NCI-H2029 (cell line): Measurements from ENCODE around the gene TBC1D26.
"Not testable (repeated sequence)": the region's sequence is repeated elsewhere in the genome, so short reads cannot be mapped to it uniquely, and the experiment has no call there.

Source experiments
- DNase-seq: peaks from one replicate; lab custom pipeline; 2025; lab: John Stamatoyannopoulos, UW

TBC1D26 gene

DNA sequence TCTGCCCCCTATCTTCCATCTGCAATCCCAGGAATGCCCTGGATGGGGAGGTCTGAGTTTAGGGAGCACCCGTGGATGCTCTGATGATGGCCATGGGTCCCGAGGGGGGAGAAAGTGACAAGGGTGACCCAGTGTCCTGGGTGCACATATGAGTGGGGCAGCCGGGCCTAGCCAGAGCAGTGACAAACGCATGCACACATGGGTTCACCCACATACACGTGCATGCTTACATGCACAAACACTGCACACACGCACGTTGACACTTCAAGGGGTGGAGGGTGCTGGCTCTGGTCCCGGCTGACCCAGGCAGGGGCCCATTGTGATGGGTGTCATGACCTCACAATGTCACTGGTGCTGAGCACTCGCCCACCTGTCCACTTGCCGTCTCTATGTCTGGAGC lies at the start of gene TBC1D26:
Gene TBC1D26 (plus strand): TSS at position 384 of the 400 bp plus-strand sequence. CDS start 3,066 bp downstream, outside the sequence.
- DNase-seq: not testable (repeated sequence)

DNA sequence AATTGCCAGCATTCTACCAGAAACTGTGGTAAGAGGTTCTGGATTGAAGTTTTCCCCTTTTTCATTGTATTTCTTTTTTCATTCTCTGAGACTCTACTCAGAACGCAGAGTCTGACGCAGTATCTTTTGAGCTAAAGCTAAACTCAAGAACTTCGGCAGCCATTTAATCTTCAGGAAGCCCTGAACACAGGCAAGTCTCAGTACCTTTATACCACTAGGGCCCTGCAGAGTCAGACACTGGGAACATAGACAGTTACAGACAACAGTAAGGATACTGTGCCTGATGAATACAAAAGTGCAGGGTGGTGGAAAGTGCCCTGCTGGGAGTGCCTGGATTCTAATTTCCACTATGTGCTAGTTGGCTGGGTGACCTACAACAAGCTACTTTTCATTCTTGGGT lies 48.9 kb upstream of the TBC1D26 start:
- DNase-seq: not testable (repeated sequence)

DNA sequence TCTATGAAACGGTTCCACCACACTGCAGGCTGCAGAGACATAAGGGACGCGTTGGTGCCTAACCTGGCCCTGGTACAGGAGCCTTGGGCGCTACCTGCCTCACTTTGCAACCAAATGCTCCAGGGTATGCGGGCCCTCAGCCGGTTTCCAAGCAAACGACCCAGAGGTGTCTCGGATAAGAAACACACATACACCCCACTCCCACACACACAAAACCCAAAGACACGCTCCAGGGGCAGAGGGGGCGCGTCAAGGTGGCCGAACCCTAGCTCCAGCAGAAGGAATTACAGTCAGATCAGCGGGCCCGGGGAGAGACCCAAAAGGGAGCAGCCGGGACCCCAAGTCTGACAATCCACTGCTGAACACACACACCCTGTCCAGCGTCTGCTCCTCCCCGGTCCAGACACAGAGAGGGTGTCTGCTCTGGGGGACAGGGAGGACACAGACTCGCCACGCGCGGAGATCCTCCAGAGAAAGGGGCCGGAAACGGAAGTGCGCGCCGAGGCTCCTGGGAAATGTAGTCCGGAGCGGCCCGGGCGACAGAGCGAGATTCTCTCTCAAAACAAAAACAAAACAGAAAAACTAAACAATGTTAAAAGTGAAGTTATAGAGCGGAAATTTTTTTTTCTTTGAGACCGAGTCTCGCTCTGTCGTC lies 48.1 kb upstream of the TBC1D26 start, which contains the start of gene TRIM16:
Gene TRIM16 (minus strand): TSS at position 488 of the 655 bp plus-strand sequence. CDS start 32,702 bp downstream, outside the sequence.
- DNase-seq: peak; percentile 1

DNA sequence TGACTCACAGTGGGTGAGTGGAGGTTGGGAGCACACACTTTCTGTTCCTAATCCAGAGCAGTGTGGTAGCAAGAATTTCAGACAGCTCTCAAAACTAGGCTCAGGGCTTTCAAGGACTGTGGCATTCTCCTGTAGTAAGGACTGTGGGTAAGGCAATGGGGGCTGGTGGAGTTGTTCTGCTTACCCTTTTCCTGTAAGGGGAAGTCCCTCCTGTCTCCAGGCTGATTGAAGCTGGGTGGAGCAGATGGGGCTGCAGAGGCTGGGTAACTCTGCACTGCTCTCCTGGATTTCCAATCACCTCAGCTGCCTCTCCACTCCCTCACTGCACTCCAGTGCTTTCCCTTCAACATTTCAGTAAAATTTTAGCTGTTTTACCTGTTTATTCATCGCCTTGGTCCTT lies 44.6 kb upstream of the TBC1D26 start:
- DNase-seq: not testable (repeated sequence)

DNA sequence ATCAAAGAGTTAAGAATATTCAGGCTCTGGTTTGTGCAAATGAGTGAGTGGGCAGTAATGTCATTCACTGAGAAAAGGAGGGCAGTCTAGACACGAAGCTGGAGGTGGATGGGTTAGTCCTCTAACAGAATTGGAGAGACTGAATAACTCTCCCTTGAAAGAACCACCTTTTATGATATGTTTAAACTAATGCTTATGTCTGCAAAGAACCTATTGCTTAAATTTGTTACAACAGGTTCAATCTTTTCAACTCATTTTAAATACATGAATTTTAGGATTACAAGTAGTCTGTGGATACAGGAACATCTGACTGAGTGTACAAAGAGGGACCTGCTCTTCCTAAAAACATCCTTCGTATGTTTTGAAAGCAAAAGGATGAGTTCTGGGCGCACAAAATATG lies 33.1 kb upstream of the TBC1D26 start:
- DNase-seq: not testable (repeated sequence)

DNA sequence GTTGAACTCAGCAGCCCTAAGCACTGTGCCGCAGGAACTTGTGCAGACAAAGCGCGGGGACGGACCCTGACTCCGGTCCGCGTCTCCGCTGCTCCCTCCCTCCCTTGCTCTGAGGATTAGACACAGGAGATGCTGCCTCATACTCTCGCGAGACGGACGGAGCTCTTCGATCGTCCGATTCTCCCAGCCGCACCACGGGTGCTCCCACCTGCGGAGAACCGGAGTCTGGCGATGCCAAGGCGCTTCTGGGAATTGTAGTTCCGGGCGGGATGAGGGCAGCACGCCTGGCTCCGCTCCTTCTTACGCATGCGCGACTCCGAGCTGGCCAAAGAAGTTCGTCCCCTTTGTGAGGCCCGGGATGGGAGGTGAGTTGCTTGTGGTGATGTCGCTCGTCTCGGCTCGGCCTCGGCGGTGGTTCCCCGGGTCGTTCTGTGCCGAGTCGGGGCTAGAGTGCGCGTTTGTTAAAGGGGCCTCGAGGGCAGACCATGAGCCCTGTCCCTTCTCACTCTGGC lies 32.6 kb upstream of the TBC1D26 start, which contains the start of gene ZNF286A:
Gene ZNF286A (plus strand): TSS at position 340 of the 512 bp plus-strand sequence. CDS start 578 bp downstream, outside the sequence.
- peak; percentile 91 for DNase-seq

DNA sequence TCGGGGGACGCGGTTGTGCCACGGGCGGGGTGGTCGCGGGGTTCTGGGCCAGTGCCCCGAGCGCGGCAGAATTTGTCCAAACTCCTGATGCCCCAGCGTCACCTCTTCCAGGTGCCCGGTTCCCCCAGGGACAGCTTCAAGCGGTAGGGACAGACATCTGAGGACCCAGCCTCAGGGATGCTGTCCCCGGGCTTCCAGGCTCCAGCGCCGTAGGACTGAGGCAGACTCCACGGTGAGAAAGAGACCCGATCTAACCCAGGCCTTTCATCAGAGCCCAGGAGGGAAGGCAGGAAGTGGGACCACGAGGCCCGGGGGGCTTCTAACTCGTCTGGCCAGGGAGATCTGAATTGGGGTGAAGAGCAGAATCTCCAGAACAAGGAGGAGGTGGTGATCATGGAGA lies 32.1 kb upstream of the TBC1D26 start:
- not testable (repeated sequence) for DNase-seq

DNA sequence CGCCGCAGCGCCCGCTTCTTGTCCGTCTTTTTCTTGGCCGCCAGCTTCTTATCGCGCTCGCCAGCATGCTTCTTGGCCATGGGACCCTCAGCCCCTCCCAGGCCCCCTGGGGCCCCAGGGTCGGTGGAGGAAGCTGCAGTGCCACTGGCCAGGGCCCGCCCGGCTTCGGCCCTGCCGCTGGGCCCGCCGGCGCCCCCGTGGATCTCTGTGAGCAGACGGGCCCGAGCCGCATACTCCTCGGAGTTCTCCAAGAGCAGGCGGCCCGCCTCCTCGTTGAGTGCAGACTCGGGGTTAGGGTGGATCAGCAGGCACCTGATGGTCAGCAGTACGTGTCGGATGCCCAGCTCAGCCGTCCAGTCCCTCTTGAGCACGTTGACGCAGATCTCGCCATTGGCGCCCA lies 27.8 kb upstream of the TBC1D26 start:
- not testable (repeated sequence) for DNase-seq

DNA sequence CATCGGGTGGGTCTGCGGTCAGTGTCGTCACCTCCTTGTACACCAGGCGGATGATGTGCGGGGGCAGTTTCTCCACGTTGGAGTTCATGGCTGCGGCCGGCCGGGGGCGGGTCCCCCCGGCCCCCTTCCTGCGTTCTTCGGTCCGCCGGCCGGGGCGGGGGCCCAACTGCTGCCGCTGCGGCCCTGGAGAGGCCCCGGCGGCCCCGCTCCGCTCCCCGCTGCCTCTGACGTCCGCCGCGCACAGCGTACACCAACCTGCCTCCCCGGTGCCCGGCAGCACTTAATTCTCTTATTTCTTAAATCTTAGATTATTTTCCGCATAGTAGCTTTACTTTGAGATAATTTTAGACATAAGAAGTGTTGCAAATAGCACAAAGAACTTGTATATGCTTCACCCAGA lies 27.3 kb upstream of the TBC1D26 start:
- DNase-seq: not testable (repeated sequence)

DNA sequence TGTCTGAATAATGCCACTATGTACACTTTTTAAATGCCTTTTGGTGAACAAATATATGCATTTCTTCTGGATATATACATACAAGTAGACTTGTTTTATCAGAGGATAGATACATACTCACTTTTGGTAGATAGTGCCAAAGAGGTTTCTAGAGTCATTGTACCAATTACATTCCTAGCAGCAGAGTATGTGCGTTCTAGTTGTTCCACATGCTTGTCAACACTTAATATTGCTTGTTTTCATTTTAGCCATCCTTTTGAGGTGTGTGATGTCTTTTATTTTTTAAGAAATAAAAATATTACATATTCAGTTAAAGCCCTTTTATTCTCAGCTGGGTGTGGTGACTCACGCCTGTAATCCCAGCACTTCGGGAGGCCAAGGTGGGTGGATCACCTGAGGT lies 23.2 kb upstream of the TBC1D26 start:
- not testable (repeated sequence) for DNase-seq

DNA sequence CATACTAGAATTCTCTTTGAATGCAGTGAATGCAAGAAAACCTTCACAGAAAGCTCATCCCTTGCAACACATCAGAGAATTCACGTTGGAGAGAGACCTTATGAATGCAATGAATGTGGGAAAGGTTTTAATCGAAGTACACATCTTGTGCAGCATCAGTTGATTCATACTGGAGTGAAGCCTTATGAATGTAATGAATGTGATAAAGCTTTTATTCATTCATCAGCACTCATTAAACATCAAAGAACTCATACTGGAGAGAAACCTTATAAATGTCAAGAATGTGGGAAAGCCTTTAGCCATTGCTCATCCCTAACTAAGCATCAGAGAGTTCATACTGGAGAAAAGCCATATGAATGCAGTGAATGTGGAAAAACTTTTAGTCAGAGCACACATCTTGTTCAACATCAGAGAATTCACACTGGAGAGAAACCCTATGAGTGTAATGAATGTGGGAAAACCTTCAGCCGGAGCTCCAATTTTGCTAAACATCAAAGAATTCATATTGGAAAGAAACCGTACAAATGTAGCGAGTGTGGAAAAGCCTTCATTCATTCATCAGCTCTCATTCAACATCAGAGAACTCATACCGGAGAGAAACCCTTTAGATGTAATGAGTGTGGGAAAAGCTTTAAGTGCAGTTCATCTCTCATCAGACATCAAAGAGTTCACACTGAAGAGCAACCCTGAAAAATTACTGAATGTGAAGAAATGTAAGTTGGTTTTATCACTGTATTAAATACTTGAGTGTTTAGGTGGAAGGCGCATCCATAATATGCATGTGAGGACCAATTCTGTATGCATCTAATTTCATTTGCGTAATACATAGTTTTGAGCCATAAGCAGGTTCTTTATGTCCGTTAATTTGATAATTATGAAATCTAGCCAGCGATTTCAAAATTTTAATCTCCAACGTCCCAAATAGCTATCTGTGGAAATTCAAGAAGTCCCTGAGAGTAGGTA lies 15.2 kb upstream of the TBC1D26 start:
- DNase-seq: not testable (repeated sequence)

DNA sequence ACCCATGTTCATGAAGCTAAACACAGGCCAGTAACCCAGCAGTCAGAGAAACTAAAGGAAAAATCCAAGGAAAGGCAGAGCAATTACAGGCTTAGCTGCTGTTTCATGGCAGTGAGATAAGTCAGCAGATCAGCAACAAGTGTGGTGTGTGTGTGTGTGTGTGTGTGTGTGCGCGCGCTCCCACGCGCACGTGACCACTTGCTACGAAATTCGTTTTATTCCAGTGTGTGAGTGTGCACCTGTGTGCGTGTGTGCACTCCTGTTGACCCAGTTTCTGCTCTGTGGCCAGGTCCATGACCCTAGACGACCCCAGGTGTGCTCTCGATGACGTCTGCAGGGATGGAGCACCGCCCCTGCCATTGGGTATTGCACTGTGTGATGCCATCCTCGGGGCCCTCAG lies 1.5 kb upstream of the TBC1D26 start:
- not testable (repeated sequence) for DNase-seq

DNA sequence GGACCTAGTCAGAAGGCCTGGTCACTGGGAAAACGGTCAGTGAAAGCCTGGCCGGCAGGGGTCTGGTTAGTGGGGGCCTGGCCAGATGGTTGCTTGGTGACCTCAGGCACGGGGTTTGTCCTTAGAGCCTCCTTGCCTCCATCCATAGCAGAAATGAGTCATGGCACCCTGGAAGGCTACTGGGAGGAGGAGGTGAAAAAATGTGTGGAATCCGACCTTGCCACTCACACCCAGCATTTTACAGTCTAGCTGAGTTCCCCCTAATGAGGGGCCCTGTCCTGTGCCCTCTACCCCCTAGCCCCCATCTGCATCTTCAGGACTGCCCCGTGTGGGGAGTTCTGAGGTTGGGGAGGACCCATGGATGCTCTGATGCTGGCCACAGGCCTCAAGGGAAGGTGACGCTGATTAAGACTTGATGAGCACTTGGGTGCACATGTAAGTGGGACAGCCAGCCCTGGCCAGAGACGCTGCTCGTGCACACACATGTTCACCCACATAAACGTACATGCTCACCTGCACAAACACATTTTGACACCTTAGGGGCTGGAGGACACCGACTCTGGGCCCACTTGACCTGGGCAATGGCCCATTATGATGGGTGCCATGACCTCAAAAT lies 1.2 kb downstream of the TBC1D26 start:
- DNase-seq: not testable (repeated sequence)

DNA sequence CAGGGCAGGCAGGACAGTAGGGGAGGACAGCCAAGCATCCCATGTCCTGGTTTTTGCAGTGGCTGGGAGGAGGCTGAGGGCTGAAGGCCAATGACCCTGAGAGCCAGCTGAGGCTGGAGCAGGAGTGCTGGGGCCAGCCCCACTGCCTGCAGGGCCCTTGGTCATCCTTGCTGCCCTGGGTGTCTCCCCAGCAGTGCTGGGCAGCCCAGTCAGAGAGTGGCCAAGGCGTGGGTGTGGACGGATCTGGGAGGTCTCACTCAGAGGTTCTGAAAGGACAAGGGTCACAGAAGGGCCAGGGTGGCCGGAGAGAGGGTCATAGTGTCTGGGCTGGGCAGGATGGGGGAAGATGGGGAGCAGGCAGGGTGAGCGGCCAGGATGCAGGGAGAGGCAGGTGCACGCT lies 4.5 kb downstream of the TBC1D26 start:
- DNase-seq: not testable (repeated sequence)

DNA sequence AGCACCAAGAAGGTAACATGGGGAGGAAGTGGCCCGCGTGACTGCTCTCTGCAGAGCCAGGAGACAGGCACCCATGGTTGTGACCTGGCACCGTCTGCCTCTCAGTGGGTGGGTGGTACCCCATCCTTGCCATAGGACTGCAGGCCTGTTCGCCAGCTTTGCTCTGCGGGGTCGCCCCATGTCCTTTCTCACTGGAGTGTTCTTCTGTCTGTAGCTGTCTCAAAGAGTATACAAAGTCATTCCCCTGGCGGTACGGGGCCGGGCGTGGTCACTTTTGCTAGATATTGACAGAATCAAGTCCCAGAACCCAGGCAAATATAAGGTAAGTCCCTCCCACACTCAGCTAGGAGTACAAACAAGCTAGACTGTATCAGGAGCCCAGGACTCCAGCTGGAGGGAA lies 6.0 kb downstream of the TBC1D26 start:
- no peak for DNase-seq

DNA sequence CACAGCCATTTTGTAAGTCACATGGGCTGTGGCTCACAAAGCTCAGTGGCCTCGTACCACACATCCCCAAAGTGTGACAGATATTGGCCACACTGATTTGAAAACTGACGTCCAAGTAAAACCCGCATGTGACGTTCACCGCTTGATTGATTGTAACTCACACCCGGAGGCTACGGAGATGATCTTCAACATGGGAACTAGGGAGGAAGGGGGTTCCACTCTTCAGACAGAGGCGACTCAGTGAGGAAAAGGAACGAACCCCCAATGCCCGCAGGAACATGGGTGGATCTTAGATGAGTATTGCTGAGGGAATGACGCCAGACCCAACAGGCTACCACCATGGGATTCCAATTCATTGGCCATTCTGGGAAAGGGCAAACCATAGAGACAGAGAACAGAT lies 7.2 kb downstream of the TBC1D26 start:
- not testable (repeated sequence) for DNase-seq

DNA sequence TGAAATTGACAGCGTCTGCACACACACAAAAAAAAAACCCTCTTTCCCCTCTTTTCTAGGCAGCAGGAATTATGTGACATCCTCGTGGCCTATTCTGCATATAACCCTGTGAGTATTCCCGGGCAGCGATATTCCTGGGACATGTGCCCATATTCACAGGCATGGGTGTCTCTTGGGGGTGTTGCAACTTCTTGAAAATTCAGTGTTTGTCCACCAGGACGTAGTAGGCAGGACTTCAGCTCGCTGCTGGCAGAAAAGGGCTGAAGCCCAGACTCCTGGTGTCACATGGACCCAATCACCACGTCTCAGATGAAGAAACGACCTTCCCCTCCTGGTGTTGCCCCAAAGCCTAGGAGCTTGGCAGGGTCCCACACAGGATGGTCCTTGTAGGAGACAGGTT lies 8.0 kb downstream of the TBC1D26 start:
- DNase-seq: not testable (repeated sequence)

DNA sequence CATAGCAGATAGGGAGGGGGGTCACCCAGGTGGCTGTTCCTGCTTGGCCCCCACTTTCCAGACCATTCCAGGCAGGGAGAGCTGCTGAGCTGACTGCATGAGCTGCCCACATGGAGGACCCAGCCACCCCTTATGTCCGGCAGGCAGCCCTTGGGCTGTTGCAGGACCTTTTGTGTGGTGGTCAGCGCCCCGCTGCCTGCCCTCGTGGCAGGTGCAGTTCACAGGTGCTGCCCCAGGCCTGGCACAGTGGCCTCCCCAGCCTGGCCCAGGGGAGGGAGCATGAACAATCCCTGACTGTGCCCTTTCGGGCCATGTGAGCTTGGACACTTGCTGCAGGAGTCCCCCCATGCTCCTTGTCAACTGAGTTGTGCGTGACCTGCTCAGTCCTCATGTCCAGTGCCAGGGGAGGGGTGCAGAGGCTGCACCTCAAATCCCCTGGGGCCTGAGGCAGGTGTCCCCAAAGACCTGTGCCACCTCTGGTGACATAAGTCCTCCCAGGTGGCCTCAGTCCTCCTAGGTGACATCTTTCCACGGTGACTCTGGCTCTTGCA lies 8.6 kb downstream of the TBC1D26 start:
- DNase-seq: no peak

DNA sequence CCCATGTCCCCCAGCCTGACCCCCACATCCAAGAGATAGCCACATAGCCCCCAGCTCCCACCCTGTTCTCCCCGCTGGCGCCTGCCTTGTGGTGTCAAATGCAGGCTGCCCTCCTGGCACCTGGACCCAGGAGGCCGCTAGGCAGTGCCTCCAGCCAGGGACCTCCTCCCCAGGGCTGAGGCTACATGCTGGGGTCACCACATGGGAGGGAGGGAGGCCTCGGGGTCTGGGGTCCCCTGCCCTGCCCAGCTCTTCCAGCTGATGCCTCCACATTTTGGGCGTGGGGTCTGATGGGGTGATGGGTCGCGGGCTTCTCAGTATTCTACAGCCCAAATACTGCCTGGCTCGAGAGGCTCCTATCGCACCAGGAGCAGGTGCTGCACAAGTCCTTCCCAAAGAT lies 9.5 kb downstream of the TBC1D26 start:
- no peak for DNase-seq

DNA sequence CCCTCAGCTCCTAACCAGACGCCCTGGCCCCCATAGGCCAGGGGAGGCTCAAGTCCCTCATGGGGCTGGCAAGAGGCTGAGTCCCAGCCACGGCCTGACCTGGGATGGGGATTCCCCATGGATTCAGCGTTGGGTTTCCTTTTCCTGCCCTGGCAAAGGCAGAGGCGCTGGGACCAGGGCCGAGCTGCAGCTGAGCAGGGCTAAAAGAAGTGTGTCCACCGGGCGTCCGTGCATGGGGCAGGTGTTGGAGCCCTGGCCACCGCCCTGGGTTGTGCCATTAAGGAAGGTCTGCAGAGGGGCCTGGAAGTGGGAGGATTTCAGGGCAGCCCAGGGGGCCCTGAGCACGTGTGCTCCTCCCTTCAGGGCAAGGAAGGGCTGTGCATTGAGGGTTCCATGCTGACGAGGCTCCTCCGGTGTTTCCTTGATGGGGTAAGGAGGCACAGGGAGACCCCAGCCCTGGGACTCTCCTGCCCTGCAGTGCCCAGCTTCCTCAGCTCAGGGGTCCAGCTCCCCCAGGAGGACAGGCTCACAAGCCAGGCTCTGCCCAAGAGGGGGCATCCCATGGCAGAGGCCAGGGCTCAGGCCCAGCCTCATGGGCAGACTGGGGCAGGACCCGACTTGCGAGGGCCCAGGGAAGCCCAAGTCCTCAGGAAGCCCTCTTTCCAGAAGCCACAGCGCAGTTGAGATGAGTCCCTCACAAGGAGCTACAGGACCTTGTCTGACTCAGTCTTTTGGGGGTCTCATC lies 10.1 kb downstream of the TBC1D26 start:
- no peak for DNase-seq

DNA sequence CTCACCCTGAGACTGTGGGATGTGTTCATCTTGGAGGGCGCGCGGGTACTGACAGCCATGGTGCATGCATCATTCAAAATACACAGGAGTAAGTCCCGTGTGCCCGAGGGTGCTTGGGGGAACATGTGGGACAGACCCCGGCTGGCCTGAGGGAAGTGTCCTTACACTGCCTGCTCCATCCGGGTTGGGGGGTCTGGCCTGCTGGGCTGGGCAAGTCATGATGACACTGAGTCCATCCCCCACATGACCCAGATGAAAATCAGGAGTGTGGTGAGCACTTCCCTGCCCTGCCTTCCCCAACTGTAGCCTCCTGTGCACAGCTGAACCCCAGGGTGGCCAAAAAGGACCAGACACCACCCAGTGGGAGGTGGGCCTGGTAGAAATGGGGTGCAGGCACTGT lies 10.8 kb downstream of the TBC1D26 start:
- DNase-seq: no peak
